GM03348 (cell line): Measurements from ENCODE around the gene FAM89B.

Experiments used
- DNase-seq: peaks from one replicate; pipeline ENCODE4 v3.0.0; 2012; ENCODE audit warnings: low spot score

The FAM89B gene

GRCh38 chr11:65611028-65611757, 38.9 kb downstream of the FAM89B start:
- DNase-seq: no peak

GRCh38 chr11:65611758-65612603, 39.6 kb downstream of the FAM89B start:
- no peak for DNase-seq

GRCh38 chr11:65612691-65613090, 40.4 kb downstream of the FAM89B start:
- no peak for DNase-seq

GRCh38 chr11:65613091-65613928, 41.0 kb downstream of the FAM89B start:
- DNase-seq: no peak

GRCh38 chr11:65615229-65615949, 43.1 kb downstream of the FAM89B start, which contains the start of gene PCNX3:
Gene PCNX3 (plus strand): TSS chr11:65615776. CDS start chr11:65616312, 536 bp downstream.
- peak; percentile 100 for DNase-seq

- DNase-seq: peak; percentile 80
These were observed 43.7 kb downstream of the FAM89B start for GRCh38 chr11:65615950-65616574.

- DNase-seq: no peak
These were observed 44.2 kb downstream of the FAM89B start for GRCh38 chr11:65616575-65617001.

GRCh38 chr11:65617136-65617850, 45.0 kb downstream of the FAM89B start:
- DNase-seq: no peak

GRCh38 chr11:65617990-65618751, 45.8 kb downstream of the FAM89B start:
- DNase-seq: no peak

- DNase-seq: no peak
These were observed 46.4 kb downstream of the FAM89B start for GRCh38 chr11:65618763-65619162.

GRCh38 chr11:65619281-65619928, 47.1 kb downstream of the FAM89B start:
- no peak for DNase-seq

GRCh38 chr11:65620666-65621065, 48.3 kb downstream of the FAM89B start:
- DNase-seq: no peak

- DNase-seq: no peak
These were observed 49.1 kb downstream of the FAM89B start for GRCh38 chr11:65621460-65621859.

- DNase-seq: no peak
These were observed 49.7 kb downstream of the FAM89B start for GRCh38 chr11:65622011-65622410.

- DNase-seq: no peak
These were observed 50.8 kb downstream of the FAM89B start for GRCh38 chr11:65623177-65623576.
